T-helper 9 cell (primary cell): Measurements from ENCODE around the gene INSM1.

Experiments
- DNase-seq: peaks from one replicate; pipeline ENCODE4 v3.0.0-alpha.2; 2020

The INSM1 gene

GRCh38 chr20:20363434-20363798 lies 4.5 kb upstream of the INSM1 start:
- DNase-seq: no peak

GRCh38 chr20:20363799-20364592 lies 3.9 kb upstream of the INSM1 start:
- no peak for DNase-seq

- DNase-seq: no peak
Observed at GRCh38 chr20:20364593-20365479, 3.1 kb upstream of the INSM1 start.

- no peak for DNase-seq
Observed at GRCh38 chr20:20365480-20366161, 2.3 kb upstream of the INSM1 start.

- no peak for DNase-seq
Observed at GRCh38 chr20:20366551-20366875, 1.4 kb upstream of the INSM1 start.

GRCh38 chr20:20366876-20367574 lies 879 bp upstream of the INSM1 start:
- no peak for DNase-seq

GRCh38 chr20:20368418-20369249 lies 730 bp downstream of the INSM1 start:
- DNase-seq: no peak

- no peak for DNase-seq
Observed at GRCh38 chr20:20369250-20370093, 1.6 kb downstream of the INSM1 start.

- DNase-seq: no peak
Observed at GRCh38 chr20:20370094-20370575, 2.2 kb downstream of the INSM1 start.

GRCh38 chr20:20371083-20371482 lies 3.2 kb downstream of the INSM1 start:
- no peak for DNase-seq

- no peak for DNase-seq
Observed at GRCh38 chr20:20371681-20372080, 3.8 kb downstream of the INSM1 start.

GRCh38 chr20:20373091-20373571 lies 5.2 kb downstream of the INSM1 start:
- no peak for DNase-seq

GRCh38 chr20:20375862-20376261 lies 8.0 kb downstream of the INSM1 start:
- DNase-seq: no peak

- DNase-seq: no peak
Observed at GRCh38 chr20:20386192-20386591, 18.3 kb downstream of the INSM1 start.

- no peak for DNase-seq
Observed at GRCh38 chr20:20390393-20390792, 22.5 kb downstream of the INSM1 start.

- no peak for DNase-seq
Observed at GRCh38 chr20:20391115-20391514, 23.2 kb downstream of the INSM1 start.

- no peak for DNase-seq
Observed at GRCh38 chr20:20391766-20392165, 23.9 kb downstream of the INSM1 start.

- DNase-seq: no peak
Observed at GRCh38 chr20:20393207-20394120, 25.6 kb downstream of the INSM1 start.

- no peak for DNase-seq
Observed at GRCh38 chr20:20395087-20395486, 27.2 kb downstream of the INSM1 start.
